Loucy (cell line): ENCODE results near the gene PC.

ENCODE experiments used
- H2AFZ ChIP-seq: fragments of 200-600 bp; sonication (generic); 2 replicates; pipeline ENCODE4 v1.6.0; 2016; ENCODE audit warnings: antibody characterized with exemption, mild to moderate bottlenecking, low read length, moderate library complexity
- H3F3A ChIP-seq: fragments of 200-600 bp; 2 replicates; pipeline ENCODE4 v1.6.0; 2016; ENCODE audit warnings: antibody characterized with exemption, low read depth, mild to moderate bottlenecking
- H3K27me3 ChIP-seq: fragments of 200-600 bp; sonication (generic); 2 replicates; pipeline ENCODE4 v1.6.1; 2014; ENCODE audit warnings: low read length, mild to moderate bottlenecking; ENCODE audit not compliant: insufficient read depth, poor library complexity, severe bottlenecking
- H3K36me3 ChIP-seq: fragments of 200-600 bp; sonication (generic); 2 replicates; pipeline ENCODE4 v1.6.1; 2016; ENCODE audit warnings: low read length; ENCODE audit not compliant: insufficient read depth
- H3K4me1 ChIP-seq: fragments of 200-600 bp; sonication (generic); 2 replicates; pipeline ENCODE4 v1.5.1; 2014; ENCODE audit warnings: low read length, mild to moderate bottlenecking; ENCODE audit not compliant: insufficient read depth, poor library complexity, severe bottlenecking
- H3K4me2 ChIP-seq: fragments of 200-600 bp; sonication (generic); 2 replicates; pipeline ENCODE4 v1.6.0; 2014; ENCODE audit warnings: antibody characterized with exemption, low read length, low read depth, mild to moderate bottlenecking; ENCODE audit not compliant: poor library complexity, severe bottlenecking
- H3K4me3 ChIP-seq: fragments of 200-600 bp; sonication (generic); 2 replicates; pipeline ENCODE4 v1.5.1; 2014; ENCODE audit warnings: low read length, mild to moderate bottlenecking, mixed read lengths; ENCODE audit not compliant: poor library complexity, severe bottlenecking
- H3K79me2 ChIP-seq: fragments of 200-600 bp; sonication (generic); 2 replicates; pipeline ENCODE4 v1.6.1; 2014; ENCODE audit warnings: low read length; ENCODE audit not compliant: insufficient read depth
- H3K9ac ChIP-seq: fragments of 200-600 bp; sonication (generic); 2 replicates; pipeline ENCODE4 v1.6.0; 2014; ENCODE audit warnings: mild to moderate bottlenecking, low read depth, low read length, moderate library complexity; ENCODE audit not compliant: poor library complexity, severe bottlenecking
- H3K9me2 ChIP-seq: fragments of 200-600 bp; sonication (generic); replicated peaks from 2 replicates; pipeline ENCODE4 v1.6.1; 2016; ENCODE audit warnings: low read depth, low read length, mixed read lengths
- H3K9me3 ChIP-seq: fragments of 200-600 bp; sonication (generic); 2 replicates; pipeline ENCODE4 v1.6.1; 2014; ENCODE audit warnings: mild to moderate bottlenecking, antibody characterized with exemption, low read length, low read depth; ENCODE audit not compliant: insufficient read depth
- H4K20me1 ChIP-seq: fragments of 200-600 bp; sonication (generic); 2 replicates; pipeline ENCODE4 v1.6.0; 2014; ENCODE audit warnings: antibody characterized with exemption, low read length, mild to moderate bottlenecking; ENCODE audit not compliant: insufficient read depth, poor library complexity, severe bottlenecking
- EZH2phosphoT487 ChIP-seq: fragments of 200-600 bp; IDR thresholded peaks from 2 replicates; pipeline ENCODE4 v1.6.1; 2018; ENCODE audit warnings: antibody characterized with exemption, mild to moderate bottlenecking, moderate library complexity, borderline replicate concordance
- TF ChIP-seq, protein P1 (sequence below): fragments of 200-600 bp; sonication (generic); conservative IDR thresholded peaks from 2 replicates; pipeline ENCODE4 v1.5.1; 2014; ENCODE audit warnings: mild to moderate bottlenecking, antibody characterized with exemption, low read length

PC gene

GRCh38 chr11:66929753-66930152 is 28.4 kb downstream of the PC start:
- Histone ChIP-seq H4K20me1 (no peaks in the 10 kb centered on the region), H2AFZ (no peak overlapping the region), H3K9me3 (no peaks in the 10 kb centered on the region), H3K27me3 (no peaks in the 10 kb centered on the region), H3K9ac (no peak overlapping the region), H3K79me2 (no peaks in the 10 kb centered on the region), H3K4me3 (no peak overlapping the region), H3K4me2 (no peak overlapping the region), H3F3A (no peaks in the 10 kb centered on the region), H3K36me3 (no peaks in the 10 kb centered on the region), H3K9me2 (no peaks in the 10 kb centered on the region), H3K4me1 (no peaks in the 10 kb centered on the region)
- TF ChIP-seq, protein P1, sequence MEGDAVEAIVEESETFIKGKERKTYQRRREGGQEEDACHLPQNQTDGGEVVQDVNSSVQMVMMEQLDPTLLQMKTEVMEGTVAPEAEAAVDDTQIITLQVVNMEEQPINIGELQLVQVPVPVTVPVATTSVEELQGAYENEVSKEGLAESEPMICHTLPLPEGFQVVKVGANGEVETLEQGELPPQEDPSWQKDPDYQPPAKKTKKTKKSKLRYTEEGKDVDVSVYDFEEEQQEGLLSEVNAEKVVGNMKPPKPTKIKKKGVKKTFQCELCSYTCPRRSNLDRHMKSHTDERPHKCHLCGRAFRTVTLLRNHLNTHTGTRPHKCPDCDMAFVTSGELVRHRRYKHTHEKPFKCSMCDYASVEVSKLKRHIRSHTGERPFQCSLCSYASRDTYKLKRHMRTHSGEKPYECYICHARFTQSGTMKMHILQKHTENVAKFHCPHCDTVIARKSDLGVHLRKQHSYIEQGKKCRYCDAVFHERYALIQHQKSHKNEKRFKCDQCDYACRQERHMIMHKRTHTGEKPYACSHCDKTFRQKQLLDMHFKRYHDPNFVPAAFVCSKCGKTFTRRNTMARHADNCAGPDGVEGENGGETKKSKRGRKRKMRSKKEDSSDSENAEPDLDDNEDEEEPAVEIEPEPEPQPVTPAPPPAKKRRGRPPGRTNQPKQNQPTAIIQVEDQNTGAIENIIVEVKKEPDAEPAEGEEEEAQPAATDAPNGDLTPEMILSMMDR: no peak
- no peak for TF ChIP-seq EZH2phosphoT487

- no peaks in the 10 kb centered on the region for H4K20me1 ChIP-seq
- no peaks in the 10 kb centered on the region for H3K36me3 ChIP-seq
- H2AFZ ChIP-seq: no peak overlapping the region
- TF ChIP-seq, protein P1: no peak
- TF ChIP-seq EZH2phosphoT487: no peak
- H3F3A ChIP-seq: no peaks in the 10 kb centered on the region
- no peaks in the 10 kb centered on the region for H3K9me3 ChIP-seq
- H3K27me3 ChIP-seq: no peaks in the 10 kb centered on the region
- no peak overlapping the region for H3K4me3 ChIP-seq
- H3K4me1 ChIP-seq: no peaks in the 10 kb centered on the region
- H3K79me2 ChIP-seq: no peaks in the 10 kb centered on the region
- H3K9ac ChIP-seq: no peak overlapping the region
- no peak overlapping the region for H3K4me2 ChIP-seq
- H3K9me2 ChIP-seq: no peaks in the 10 kb centered on the region
Measured at GRCh38 chr11:66924272-66924671, 33.9 kb downstream of the PC start.

- H3K27me3 ChIP-seq: no peaks in the 10 kb centered on the region
- TF ChIP-seq EZH2phosphoT487: no peak
- no peaks in the 10 kb centered on the region for H4K20me1 ChIP-seq
- H3K9me3 ChIP-seq: no peaks in the 10 kb centered on the region
- H3K4me2 ChIP-seq: no peak overlapping the region
- H3K36me3 ChIP-seq: no peaks in the 10 kb centered on the region
- H3K4me3 ChIP-seq: no peak overlapping the region
- no peaks in the 10 kb centered on the region for H3F3A ChIP-seq
- no peaks in the 10 kb centered on the region for H3K9me2 ChIP-seq
- no peaks in the 10 kb centered on the region for H3K79me2 ChIP-seq
- no peak overlapping the region for H3K9ac ChIP-seq
- H3K4me1 ChIP-seq: no peaks in the 10 kb centered on the region
- no peak overlapping the region for H2AFZ ChIP-seq
Measured at GRCh38 chr11:66922551-66922950, 35.6 kb downstream of the PC start.

- Histone ChIP-seq H3K79me2 (no peaks in the 10 kb centered on the region), H3F3A (no peaks in the 10 kb centered on the region), H3K9me2 (no peaks in the 10 kb centered on the region), H3K4me3 (no peak overlapping the region), H3K9ac (no peak overlapping the region), H3K4me2 (no peak overlapping the region), H3K9me3 (no peaks in the 10 kb centered on the region), H3K4me1 (no peaks in the 10 kb centered on the region), H2AFZ (no peak overlapping the region), H3K36me3 (no peaks in the 10 kb centered on the region), H3K27me3 (no peaks in the 10 kb centered on the region), H4K20me1 (no peaks in the 10 kb centered on the region)
- TF ChIP-seq, protein P1: no peak
- TF ChIP-seq EZH2phosphoT487: no peak
Measured at GRCh38 chr11:66920978-66921784, 37.0 kb downstream of the PC start.
